OCI-M2 (cell line): ENCODE data around the gene EMILIN2.
"Not testable (repeated sequence)": the region's sequence is repeated elsewhere in the genome, so short reads cannot be mapped to it uniquely, and the experiment has no call there.

ENCODE experiments used
- DNase-seq: peaks from one replicate; lab custom pipeline; 2025; ENCODE audit not compliant: unreplicated experiment; lab: John Stamatoyannopoulos, UW

The EMILIN2 gene

DNA sequence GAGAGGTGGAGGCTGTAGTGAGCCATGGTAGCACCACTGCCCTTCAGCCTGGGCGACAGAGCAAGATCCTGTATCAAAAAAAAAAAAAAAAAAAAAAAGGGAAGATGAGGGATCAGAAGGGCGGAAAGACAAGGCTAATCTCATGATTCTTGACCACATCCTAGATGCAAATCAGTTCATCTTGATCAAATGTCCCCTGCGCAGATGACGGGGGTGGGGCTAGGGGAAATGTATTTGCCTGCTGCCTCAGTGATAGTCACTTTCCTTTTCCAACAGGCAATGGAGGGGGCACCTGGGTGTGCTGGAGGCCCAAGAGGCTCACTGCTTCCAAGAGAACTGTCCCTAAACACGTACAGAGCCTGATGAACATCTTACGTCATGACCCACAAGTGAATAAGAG lies 3.7 kb upstream of the EMILIN2 start:
- DNase-seq: no peak

DNA sequence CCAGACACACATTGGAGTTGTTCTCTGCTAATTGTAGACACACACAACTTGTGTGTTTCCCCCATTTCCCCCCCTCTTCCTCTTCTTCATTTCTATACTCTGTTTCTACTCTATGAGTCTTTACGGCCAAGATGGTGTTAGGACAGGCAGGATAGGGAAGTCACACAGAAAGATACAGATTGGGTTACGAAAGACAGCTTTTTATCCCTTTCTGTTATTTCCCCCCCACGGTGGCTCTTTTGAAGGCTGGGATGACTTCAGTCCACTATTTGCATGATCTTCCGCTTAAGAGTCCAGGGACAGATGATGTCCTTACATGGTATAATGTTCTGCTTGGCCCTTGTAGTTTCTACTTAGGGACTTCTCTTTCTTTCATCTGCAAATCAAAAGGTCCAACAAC lies 1.6 kb upstream of the EMILIN2 start:
- no peak for DNase-seq

DNA sequence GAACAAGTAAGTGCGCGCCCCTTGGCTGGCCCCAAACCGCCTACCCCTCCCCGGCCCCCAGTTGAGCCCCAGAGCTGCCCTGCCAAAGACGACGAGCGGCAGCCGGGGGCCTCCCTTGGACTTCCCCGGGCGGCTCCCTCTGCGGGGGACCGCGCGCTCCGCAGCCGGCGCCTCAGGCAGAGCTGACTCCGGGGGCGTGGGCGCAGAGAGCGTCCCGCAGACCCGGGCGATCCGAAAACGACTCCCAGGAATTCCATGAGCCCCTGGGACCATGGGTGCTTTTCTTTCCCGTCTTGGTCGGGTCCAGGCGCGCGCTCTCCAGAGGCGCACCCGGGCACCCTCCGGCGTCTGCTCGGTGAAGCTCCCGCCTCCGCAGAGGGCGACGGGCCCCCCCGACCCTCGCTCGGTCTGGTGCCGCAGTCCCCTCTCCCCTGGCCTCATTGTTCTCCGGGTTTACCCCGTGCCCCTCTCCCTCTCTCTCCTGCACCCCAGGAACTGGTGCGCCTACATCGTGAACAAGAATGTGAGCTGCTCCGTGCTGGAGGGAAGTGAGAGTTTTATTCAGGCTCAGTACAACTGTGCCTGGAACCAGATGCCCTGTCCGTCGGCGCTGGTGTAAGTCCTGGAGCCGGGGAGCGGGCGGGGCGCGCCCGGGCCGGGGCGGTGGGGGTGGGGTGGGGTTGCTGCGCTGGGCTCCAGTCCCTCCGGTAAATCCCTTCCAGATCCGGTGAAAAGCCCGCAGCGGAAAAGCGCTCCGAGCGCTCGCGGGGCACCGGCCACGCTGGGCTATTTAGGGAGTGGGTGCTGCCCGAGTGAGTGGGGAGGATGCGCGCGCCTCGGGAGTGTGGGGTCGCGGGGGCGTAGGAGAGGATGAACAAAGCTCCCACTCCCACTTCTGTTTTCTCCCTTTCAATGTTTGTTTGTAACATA lies 776 bp downstream of the EMILIN2 start:
- no peak for DNase-seq

DNA sequence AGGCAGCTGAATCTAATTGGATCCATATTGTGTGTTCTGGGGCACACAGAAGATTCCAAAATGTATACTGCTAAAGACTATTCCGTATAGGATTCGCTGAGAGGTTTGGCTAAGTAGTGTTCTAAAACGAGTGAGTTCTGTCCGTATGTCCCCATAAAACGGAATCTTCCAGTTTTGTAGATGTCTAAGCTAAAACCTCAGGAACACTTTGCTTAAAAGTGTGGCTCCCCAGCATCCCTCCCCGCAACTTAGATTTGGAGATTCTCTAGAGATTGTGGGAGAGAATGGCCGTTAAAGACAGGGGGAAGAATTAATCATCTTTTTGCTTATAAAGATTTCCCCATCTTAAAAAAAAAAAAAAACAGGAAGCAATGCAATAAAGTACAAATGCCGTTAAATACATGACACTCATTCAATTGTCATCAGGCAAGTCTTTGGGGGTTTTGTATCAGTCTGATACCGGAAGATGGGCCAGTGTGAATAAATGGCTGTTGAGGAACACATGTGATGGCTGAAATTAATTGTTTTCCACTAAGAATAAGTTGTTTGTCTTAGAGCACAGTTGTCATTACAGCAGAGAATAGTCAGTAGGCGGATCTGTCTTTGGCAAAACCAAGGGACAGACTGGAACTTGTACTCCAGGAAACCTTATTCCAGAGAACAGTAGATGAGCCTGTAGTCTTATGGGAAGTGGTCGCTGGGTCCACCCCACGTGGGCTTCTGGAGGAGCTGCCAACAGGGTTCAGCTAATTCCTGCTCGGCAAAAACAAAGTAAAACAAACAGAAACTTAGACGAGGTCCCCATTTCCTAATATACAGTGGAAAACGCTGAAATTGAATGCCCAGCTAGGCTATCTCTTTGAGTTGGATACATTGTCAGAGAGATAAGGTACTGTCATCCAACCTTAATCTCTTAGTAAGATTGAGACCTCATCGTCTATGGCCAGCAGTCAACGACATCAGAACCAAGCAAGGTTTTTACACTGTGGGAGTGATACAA lies 1.7 kb downstream of the EMILIN2 start:
- no peak for DNase-seq

DNA sequence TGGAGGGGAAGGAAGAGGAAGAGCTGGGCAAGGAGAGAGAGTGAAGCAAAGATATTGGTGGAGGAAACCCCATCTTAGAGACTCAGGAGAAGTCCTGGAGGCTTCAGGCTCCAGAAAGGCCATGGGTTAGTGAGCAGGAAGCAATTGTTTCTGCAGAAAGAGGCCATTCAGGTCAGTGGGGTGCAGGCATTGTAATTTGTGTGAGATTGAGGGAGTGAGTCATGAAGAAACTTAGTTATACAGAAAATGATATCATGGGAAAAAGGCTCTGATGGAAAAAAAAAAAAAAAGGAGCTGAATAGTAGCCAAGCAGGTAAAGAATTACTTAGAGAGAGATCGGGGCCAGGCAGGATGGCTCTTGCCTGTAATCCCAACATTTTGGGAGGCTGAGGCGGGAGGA lies 4.0 kb downstream of the EMILIN2 start:
- DNase-seq: no peak

DNA sequence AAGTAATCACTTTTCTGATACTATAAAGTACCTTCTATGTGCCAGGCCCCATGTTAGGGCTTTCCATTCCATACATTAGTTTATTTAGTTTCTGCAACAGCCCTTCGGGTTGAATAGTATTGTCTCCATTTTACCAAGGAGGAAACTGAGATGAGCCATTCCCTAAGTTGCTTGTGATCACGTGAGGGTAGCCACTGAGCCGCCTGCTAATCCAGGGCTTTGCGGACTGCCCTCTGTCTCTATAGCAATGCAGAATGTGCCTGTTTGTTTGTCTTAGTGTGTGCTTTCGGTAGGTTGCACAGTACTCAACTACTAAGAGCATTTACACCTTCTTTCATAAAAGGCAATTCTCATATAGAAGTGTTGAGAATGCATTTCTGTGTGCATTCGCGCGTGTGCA lies 5.0 kb downstream of the EMILIN2 start:
- DNase-seq: no peak

DNA sequence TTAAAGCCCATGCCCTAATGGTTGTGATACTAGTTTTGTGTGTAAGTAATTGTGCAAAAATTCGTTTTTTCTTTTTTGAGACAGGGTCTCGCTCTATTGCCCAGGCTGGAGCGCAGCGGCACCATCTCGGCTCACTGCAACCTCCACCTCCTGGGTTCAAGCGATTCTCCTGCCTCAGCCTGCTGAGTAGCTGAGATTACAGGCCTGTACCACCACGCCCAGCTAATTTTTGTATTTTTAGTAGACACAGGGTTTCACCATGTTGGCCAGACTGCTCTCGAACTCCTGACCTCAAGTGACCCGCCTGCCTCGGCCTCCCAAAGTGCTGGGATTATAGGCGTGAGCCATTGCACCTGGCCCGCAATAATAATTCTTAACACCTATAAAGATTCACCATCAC lies 5.7 kb downstream of the EMILIN2 start:
- not testable (repeated sequence) for DNase-seq

DNA sequence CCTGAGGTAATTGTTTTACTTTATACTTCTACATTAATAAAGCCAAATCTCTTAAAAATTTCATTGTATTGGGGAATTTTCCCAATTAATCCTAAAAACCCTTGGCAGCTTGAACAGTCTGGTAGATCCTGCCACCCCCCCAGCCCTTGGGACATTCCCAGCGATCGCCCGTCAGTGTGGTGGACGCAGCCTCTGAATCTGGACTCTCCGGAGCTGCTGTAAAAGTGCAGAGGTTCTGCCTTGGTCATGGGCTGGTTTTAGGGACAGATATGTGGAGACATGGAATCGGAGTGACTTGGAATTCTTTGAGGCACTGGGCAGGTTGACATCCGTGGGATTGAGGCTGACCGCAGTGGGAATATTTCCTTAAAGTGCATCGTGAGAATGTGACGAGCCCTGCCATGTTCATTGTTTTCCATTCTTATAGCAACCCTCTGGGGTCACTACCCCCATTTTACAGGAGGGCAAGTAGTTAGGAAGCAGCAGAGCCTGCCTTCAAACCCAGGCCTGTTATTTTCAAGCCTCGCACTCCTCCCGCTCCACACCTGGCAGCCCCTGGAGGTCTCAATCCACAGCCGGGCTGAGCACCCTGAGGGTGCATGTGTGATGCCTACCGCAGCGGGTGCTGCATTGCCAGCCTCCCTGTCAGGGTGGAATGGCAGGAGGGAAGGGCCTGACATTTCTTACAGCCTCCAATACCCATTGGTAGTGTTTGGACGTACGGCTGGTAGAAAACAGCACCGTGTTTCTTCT lies 6.5 kb downstream of the EMILIN2 start:
- DNase-seq: no peak

DNA sequence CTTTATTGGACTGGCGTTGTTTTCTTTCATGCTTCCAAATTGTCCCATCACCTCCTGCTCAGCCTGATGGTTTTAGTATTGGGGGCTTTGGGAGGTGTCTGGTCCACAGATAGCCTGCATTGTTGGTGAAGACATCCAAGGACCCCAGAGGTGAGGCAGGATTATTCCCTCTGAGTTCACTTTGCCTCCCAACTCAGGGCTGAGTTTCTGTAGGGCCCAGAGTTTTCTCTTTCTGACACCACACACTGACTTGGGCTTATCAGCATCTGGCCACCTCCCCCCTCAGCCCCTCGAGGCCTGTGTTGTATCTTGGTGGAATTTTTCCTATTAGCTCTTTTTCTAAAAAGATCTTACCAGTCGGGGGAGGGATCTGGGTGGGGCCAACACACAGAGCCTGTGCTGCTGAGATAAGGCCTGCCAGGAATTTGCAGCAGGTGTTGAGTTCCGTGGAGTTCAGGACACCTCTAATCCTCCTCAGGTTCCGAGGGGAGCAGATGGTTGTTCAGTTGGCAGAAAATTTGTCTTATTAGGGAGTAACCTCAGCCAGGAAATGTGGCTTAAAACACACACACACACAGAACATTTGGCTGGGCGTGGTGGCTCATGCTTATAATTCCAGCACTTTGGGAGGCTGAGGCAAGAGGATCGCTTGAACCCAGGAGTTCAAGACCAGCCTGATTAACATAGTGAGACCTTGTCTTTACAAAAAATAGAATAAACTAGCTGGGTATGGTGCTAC lies 7.3 kb downstream of the EMILIN2 start:
- DNase-seq: no peak

DNA sequence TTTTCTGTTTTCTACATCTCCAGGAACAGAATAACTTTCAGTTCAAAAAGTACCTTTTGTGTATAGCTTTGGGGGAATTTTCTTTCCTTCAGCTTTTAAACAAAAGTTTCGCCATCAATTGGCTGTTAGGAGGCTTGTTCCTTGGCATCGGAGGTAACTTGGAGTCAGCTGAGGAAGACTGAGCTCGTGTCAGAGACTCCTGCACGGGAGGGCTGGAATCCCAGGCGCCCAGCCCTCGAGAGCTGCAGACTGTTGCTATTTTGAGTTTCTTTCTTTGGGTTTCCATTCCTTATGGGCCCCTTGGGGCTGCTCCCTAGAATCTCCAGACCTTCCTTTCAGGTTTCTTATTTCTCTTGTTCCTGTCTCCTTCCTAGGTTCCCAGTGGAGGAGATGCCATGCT lies 8.1 kb downstream of the EMILIN2 start:
- no peak for DNase-seq

DNA sequence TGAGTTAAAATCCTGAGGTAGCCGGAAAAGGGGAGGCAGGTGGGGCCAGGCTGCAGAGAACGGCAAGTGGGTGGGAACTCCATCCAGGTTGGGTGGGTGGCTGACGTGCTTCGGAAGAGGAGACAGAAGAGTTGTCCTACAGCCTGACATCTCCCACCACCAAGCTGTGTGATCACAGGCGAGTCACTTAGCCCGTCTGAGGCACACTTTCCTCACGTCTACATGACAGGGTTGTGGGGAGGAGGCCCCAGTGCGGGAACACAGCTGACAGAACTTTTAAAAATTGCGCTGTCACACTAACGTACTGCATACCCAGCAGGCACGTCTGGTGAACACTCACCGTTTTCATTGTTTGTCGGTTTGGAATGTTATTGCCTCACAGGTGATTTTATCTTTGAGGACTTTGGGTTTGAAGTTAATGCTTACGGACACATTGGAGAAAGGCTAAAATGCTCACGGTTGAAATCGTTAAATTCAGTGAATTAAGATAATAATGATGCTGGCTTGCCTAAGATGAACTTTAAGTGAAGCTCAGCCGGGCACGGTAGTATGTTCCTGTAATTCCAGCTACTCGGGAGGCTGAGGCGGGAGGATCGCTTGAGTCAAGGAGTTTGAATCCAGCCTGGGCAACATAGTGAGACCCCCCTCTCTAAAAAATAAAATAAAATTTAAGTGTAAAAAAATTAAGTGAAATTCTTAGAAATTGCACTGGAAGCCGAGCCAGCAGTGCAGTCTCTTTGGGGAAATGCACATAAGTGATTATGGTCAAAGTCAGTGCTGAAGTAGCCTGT lies 8.9 kb downstream of the EMILIN2 start:
- no peak for DNase-seq

DNA sequence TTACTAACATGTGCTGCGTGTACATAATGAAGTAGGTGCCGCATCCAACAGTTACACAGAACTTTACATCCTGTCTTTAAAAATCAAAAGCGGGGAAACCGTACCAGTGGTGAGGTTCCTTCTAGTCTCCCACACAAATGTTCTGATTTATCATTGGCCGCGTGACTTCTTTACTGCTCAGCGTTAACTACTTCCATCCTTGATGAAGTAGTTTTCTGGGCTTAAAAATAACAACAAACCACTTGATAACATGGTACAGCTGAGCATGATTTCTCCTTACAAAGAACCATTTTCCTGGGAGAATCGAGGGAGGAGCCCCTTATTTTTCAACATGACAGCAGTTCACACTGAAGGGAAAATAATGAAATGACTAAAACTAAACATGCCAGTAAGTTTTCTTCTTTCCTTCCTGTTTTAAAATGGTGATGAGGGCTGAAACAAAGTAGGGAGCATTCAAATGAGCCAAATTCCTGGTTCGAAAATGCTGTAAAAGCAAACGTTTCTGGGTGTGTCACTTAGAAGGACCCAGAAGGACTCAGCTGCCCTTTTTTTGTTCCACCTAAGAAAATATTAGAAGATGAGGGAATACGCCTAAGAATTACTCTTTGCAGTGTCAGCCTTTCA lies 9.9 kb downstream of the EMILIN2 start:
- DNase-seq: no peak

DNA sequence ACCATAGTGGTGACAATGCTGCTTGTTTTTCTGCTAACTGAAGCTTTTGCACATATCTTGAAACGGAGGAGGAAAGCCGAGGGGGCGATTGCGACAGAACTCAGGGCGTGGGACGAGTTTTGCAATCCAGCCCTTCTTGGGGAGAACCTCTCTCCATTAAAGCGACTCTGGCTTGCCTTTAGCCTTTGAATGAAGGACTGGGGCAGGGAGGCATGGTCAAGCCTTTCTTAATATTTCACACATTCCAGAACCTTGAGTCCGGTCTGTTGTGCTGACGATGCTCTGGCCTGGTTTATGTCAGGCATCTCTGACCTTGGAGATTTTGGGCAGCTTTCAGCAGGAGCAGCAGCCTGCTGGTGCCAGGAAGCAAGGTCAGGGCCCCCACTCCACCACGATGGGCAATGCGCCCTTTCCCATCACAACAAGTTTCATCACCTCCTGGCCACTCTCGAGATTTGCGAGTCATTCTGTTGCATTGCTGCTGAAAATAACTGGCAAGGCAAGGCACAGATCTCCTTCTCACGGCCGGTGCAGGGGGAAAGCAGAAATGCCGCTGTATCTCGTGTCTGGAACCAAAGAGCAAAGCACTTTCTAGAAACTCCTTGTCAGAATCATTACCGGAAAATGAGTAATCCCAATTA lies 10.8 kb downstream of the EMILIN2 start:
- DNase-seq: no peak

DNA sequence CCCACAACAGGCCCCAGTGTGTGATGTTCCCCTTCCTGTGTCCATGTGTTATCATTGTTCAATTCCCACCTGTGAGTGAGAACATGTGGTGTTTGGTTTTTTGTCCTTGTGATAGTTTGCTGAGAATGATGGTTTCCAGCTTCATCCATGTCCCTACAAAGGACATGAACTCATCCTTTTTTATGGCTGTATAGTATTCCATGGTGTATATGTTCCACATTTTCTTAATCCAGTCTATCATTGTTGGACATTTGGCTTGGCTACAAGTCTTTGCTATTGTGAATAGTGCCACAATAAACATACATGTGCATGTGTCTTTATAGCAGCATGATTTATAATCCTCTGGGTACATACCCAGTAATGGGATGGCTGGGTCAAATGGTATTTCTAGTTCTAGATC lies 13.6 kb downstream of the EMILIN2 start:
- not testable (repeated sequence) for DNase-seq

DNA sequence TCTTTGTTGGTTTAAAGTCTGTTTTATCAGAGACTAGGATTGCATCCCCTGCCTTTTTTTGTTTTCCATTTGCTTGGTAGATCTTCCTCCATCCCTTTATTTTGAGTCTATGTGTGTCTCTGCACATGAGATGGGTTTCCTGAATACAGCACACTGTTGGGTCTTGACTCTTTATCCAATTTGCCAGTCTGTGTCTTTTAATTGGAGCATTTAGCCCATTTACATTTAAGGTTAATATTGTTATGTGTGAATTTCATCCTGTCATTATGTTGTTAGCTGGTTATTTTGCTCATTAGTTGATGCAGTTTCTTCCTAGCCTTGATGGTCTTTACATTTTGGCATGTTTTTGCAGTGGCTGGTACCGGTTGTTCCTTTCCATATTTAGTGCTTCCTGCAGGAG lies 17.2 kb downstream of the EMILIN2 start:
- not testable (repeated sequence) for DNase-seq

DNA sequence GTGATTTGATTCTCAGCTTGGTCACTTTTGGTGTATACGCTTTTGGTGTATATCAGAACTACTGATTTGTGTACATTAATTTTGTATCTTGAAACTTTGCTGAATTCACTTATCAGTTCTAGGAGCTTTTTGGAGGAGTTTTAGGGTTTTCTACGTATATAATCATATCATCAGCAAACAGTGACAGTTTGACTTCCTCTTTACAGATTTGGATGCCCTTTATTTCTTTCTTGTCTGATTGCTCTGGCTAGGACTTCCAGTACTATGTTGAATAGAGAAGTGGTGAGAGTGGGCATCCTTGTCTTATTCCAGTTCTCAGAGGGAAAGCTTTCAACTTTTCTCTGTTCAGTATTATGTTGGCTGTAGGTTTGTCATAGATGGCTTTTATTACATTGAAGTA lies 19.7 kb downstream of the EMILIN2 start:
- DNase-seq: not testable (repeated sequence)

DNA sequence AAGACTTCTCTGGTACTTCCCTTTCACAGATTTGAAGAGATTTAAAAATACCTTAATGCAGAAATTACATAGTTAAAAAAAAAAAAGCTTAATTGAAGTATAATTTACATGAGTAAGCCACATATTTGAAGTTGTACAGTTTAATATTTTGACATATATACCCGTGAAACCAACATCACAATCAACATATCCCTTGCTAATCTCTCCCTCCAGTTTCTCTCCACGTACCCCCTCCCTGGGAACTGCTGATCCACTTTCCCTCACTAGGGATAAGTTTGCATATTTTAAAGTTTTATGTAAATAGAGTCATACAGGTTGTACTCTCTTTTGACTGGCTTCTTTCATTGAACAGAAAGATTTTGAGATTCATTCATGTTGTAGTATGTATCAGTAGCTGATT lies 22.4 kb downstream of the EMILIN2 start:
- no peak for DNase-seq

DNA sequence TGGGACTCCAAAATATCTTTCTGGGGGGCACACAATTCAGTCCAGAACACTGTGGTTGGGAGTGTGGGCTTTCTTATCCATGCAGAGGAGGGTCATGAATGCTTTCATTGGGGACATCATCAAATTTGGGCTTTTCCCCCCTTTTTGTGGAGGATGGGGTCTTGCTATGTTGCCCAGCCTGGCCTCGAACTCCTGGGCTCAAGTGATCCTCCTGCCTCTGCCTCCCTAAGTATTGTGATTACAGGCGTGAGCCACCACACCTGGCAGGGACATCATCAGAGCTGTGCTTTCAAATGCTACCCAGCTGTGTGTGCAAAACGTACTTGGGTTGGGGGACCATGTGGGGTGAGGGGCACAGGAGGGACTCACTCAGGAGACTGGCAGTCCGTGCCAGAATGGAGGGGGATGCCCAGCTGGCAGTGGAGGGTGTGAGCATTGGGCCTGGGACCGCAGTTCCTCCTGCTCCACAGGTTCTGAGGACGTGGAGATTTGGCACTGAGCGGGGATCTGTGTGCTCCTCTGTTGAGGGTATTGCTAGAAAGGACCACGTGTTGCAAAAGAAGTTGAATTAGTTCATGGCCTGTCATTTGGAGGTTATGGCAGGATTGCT lies 24.4 kb downstream of the EMILIN2 start:
- DNase-seq: no peak
